Superior temporal gyrus (tissue), 1 donor: ENCODE results near the gene XKR7.

Experiments
- DNase-seq: peaks from one replicate; pipeline ENCODE4 v3.0.0-alpha.2; 2016; ENCODE audit errors: extremely low spot score

Gene XKR7

DNA sequence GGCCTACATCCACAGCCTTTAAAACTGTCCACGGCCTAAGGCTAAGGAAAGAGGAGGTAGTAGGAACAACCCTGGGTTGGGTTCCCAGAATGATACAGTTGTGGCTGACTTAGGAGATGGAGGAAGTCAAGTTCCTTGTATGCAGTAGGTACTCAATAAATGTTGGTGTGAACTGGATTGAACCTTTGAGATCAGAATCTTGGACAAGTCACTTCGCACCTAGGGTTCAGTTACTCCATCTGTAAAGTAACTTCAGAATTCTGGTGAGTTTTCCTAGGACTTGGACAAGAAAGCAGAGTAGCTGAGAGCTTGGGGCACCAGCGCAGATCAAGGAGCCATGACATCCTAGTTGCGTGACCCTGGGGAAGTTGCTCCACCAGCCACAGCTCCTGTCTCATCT lies 9.1 kb downstream of the XKR7 start:
- DNase-seq: no peak

DNA sequence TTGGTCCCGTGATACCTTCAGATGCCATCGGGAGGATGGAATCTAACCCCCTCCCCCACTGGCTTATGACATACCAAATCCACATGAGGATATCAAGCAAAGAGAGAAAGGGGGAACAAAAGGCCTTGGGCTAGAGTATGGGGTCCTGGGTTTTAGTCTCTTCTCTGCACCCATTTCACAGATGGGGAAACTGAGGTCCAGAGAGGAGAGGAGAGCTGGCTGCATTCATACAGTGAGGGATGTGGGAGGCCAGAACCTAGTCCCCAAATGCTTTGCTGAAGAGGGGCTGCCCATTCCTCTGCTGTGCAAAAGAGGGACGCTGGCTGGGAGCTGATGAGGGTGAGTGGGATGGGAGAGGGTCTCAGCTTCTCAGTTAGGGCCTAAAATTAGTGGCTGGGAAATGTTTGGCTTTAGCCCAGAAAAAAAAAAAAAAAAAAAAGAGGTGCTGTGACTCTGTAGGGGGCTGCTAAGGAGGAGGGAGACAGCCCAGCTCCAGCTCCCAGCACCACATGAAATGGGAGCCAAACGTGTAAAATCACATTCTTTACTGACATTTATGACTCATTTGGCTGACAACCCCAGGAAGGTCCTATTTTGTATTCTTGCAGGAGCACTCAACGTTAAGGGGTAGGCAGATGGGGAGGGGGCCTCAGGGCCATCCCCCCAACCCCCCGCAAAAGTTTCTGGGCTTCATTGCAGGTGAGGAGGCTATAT lies 11.9 kb downstream of the XKR7 start:
- no peak for DNase-seq

DNA sequence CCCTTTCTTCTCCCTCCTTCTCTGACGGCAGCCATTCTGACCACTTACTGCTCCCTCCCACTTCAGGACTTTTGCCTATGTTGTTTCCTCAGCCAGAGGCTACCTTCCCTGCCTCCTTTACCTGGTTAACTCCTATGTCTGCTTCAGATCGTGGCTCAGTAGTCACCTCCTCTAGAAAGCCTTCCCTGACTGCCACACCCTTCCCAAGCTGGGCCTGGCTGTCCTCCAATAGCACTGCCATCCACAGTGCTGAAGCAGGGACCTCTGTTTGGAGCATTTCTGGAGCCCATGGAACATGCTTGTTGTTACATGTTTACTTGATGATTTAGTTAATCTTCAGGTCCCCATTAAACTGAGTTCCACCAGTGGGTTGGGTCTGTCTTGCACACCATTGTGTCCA lies 13.8 kb downstream of the XKR7 start:
- no peak for DNase-seq

DNA sequence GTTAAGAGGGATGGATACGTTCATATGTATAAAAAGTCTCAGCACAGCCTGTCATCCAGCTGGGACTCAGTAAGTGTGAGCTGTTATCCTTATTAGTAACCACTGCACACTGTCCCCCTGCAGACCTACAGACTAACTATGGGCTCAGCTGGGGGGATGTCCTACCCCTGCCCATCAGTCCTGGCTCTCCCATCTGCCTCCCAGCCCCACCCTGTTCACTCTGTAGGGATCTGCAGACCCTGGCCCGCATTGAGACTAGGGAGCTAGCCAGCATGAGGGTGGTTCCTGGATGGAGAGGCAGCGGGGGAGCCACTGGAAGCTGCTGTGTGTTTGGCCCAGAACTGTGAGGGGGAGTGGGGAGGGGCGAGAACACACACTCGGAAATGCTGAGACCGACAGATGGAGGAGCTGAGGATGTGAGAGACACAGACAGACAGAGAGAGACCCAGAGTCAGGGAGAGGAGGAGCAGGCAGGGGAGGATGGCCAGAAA lies 17.1 kb downstream of the XKR7 start:
- DNase-seq: no peak

DNA sequence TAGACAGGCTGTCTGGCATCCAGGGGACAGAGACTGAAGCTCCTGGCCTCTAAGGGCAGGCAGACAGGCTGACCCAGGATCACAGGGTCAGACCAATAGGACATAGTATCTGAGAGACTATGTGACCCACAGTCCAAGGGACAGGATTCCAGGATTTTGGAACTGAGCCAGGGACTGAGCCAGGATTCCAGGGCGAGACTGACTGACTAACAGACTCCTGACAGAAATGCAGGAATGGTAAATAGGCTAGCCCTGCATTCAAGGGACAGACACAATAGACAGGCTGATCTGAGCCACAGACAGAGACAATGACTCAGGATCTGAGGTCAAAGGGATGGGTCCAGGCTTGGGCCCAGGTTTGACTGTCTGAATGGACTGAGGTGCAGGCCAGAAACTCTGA lies 19.8 kb downstream of the XKR7 start:
- DNase-seq: no peak

DNA sequence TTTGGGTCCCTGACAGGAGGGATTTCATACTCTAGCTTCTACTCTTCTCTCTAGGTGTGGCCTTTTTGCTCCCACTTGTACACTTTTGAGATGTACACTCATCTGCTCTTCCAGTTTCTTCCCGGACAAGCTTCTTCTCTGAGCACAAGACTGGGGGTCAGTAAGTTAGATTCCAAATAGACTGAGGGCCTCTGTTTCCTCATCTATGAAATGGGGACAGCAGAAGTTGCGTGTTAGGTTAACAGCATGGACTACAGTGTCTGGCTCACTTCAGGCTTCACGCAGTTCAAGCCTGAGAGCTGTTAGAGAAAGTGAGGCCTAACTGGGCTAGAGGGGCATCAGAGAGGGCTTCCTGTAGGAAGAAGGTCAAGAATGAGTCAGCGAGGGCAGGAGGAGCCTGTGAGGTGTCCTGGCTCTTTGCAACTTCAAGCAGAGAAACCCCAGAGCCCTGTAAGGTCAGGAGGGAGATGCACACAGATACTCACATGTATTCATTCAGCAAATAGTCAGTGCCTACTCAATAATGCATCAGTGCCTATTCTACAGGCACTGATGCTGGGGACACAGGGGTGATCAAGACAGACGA lies 20.6 kb downstream of the XKR7 start:
- DNase-seq: no peak

DNA sequence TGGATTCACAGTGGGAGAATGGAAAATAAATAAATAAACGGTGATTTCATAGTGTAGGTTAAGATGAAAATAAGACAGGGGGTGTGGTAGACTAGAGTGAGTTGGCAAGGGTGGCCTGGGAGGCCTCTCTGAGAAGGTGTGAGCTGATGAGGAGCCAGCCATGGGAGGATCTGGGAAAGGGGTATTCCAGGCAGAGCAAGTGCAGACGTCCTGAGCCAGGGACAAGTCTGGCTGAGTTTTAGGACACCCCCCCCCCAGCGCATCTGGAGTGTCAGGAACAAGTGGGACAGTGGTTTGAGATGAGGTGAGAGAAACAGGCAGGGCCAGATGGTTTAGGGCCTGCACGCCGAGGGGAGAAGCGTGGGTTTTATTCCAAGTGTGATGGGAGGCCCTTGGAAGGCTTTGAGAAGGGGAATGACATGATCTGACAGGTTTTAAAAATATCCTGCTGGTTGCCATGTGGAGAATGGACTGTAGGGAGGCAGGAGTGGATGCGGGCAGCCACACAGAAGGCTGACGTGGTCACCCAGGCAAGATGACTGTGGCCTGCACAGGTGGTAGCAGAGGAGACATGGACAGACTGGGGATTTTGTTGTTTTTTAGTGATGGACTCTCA lies 21.2 kb downstream of the XKR7 start:
- no peak for DNase-seq

DNA sequence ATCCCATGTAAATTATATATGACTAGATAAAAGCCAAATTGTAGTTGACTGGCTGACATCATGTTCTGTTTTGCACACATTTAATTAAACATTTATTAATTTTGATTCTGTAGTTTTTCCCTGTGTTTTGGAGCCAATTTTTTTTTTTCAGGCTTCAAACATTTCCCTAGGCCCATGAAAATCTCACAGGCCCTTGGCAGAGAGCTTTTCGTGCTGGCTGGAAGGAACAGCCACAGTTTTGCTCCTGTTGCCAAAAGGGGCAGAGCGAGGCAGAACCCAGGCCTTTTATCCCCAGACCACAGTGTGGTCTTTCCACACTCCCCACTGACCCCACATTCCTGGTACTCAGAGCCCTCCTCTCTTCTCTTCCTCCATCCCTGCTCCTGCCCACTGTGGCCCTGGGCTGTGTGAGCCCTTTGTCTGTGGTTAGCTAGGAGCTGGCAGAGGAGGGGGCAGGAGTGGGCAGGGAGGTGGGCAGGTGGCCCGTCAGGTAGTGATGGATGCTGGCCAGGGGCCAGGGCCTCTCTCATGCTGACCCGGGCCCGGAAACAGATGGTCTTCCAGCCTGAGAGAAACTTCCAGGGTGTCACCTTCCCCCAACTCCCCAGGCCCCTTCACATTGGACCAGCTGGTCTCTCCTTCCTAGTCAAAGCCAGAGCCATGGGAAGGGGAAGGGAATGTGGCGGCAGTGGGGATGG lies 22.8 kb downstream of the XKR7 start:
- no peak for DNase-seq

DNA sequence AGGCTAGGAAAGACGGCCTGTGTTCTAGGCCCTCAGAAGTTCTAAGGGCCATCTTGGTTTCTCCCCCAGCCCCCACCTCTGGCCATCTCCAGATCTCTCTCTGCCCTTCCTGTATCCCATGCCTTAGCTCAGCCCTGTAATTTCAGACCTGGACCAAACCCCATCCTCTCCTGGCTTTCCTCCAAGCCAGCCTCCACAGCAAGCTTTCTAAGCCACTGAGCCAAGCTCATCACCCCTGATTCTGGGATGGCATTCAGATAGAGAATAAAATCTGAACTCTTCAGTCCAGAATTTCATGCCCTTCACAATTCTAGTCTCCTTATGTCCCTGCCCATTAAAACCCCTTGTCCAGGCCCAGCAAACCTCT lies 23.4 kb downstream of the XKR7 start:
- DNase-seq: no peak

DNA sequence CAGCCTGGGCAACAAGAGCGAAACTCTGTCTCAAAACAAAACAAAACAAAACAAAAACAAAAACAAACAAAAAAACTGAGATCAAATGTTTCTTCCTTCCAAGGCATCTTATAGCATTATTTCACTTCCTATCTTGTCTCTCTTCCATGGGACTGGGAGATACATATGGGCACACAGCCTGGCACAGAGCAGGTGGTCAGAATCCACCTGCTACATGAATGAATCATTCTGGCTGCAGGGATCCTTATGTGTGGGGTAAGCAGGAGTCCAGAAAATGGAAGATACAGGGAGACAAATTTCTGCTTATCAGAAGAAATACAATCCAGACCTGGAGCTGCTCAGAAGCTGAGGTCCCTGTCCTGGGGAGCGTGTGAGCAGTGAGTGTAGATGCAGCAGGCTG lies 24.1 kb downstream of the XKR7 start:
- DNase-seq: no peak

DNA sequence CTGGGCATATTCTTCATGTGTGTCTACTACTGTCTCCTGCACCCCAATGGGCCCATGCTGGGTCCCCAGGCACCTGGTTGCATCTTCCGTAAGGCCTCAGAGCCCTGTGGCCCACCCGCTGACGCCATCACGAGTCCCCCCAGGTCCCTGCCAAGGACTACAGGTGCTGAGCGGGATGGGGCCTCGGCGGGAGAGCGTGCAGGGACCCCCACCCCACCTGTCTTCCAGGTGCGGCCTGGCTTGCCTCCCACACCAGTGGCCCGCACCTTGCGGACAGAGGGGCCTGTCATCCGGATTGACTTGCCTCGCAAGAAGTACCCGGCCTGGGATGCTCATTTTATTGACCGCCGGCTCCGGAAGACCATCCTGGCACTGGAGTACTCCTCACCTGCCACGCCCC lies 29.0 kb downstream of the XKR7 start:
- no peak for DNase-seq

DNA sequence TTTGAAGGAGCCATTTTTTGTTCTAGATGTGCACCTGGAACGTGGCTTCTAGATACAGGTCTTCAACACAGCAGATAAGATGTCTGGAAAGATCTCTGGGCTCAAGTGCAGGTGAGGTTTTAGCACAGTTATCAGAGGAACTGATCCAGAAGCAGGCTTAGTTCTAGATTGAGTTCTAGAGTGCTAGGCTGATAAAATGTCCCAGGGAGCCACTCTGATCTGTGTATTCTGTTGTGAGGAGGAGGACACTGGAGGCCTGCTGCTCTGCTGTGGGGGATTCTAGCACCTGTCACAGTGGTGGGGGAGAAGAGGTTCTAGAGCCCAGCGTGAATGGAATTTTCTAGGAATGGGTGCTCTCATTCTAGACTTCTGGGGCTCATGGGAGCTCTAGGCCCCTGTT lies 30.3 kb downstream of the XKR7 start:
- DNase-seq: no peak

DNA sequence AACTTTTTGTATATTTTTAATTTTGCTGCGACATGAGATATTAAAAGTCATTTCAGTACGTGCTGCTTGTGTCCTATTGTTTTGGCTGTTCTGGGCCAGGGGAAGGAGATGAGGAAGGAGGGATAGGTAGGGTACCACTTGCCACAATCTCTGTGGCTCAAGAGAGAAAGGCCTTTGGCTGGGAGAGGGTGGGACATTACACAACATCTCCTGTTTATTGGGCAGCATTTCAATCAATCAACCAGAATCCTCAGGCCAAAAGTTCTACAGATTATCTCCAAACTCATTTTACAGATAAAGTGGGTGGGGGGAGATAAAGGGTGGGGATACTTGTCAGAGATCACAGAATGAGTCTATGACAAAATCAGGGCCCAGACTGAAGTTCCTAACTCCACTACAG lies 35.4 kb downstream of the XKR7 start:
- no peak for DNase-seq

DNA sequence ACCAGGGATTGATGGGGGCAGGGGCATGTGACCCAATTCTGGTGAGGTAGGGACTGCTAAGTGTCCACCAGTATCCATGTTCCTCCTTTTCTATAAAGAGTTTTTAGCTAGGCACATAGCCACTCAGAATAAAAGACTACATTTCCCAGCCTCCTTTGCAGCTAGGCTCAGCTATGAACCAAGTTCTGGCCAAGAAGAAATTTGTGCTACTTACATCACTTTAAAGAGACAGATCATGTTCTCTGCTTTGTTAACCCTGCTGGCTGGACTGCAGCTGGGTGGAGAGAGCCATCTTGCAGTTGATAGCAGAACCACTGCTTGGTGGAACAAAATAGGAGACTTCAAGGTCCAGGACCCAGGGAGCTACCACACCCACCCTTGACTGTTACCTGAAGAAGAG lies 37.0 kb downstream of the XKR7 start:
- DNase-seq: no peak

DNA sequence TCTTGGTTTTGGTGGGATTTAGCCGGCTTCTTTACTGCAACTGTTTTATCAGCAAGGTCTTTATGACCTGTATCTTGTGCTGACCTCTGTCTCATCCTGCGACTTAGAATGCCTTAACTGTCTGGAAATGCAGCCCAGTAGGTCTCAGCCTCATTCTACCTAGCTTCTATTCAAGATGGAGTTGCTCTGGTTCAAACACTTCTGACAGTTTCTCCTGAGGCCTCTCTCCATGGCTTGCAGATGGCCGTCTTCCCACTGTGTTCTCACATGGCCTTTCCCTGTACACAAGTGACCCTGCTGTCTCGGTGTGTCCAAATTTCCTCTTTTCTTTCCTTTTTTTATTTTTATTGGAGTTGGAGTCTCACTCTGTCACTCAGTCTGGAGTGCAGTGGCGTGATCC lies 38.1 kb downstream of the XKR7 start:
- no peak for DNase-seq

DNA sequence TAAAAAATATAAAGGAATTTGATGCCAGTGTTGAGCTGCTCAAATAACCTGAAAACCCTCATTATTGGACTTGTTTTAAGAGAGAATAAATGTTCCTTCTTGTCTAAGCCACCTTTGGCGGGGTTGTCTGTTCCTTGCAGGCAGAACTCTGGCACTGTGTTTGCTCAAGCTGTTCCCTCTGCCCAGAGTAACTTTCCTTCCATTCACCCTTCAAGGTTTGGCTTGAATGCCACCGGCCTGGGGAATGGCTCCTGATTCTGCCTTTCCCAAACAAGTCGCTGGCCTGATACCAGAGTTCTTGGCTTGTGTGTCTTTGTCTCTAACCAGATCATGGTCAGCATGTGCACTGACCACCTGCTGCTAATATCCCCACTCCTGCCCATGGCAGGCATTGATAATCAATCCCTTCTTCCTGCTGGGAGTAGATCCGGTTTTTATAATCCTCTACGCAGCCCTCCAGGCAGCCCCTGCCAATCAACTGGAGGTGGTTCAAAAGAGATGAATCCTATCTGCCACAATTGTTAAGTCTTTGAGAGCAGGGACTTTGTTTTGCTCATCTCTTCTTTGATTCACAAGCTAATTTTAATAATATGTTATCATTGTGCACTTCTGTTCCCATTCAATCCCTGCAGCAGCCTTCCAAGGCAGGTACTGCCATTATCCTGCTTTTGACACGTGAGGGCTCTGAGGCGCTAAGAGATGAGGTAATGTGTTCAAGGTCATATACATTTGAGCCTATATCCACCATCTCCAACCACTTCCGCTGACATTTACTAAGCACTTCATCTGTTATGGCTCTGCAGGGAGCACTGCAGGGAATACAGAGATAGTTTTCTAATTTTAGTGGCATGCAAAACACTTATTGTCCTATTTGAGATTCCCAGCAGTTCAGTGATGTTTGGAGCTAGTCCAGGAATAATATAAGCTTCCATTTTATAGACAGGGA lies 39.2 kb downstream of the XKR7 start:
- no peak for DNase-seq

DNA sequence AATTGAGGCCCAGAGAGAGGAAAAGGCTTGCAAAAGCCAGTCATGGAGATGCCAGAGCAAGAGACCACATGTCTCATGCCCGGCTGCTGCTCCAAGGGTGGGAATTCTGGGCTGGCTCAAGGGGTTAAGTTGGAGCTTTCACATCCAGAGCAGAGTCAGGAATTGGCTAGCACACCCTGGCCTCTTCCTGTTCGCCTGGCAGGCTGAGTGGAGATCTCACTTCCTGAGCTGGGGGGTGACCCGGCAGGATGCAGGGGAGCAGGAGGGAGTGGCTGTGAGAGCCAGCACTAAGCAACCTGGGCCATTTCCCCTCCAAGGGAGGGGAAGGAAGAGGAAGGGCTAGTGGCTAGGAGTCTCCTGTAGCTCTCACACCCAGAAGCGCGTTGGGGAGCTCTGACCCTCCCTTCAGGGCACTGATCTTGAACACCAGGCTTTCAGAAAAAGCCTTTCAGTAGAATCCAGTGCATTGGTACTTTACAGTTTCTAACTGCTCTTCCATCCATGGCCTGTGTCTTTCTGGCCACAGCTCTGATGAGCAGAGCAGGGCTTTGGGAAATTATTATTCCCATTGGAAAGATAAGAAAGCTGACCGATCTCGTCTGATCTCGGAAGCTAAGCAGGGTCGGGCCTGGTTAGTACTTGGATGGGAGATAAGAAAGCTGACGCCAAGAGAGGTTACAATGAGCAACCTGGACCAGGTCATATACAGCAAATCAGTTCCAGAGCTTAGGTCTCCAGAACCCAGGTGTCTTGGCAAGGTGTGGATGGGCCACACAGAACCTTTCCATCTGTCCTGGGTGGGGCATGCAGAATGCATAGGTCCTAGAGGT lies 40.1 kb downstream of the XKR7 start:
- no peak for DNase-seq

DNA sequence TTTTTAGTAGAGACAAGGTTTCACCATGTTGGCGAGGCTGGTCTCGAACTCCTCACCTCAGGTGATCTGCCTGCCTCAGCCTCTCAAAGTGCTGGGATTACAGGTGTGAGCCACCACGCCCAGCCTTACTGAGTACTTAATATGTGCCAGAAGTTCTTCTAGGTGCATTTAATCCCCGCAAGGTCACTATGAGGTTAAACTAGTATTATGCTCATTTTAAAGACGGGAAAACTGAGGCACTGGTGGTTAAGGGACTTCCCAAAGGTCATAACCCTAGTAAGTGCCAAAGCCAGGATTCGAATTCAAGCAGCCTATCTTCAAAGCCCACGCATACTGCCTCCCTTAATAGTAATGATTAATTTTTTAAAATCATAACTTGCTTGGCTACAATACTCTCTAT lies 41.6 kb downstream of the XKR7 start:
- DNase-seq: no peak

DNA sequence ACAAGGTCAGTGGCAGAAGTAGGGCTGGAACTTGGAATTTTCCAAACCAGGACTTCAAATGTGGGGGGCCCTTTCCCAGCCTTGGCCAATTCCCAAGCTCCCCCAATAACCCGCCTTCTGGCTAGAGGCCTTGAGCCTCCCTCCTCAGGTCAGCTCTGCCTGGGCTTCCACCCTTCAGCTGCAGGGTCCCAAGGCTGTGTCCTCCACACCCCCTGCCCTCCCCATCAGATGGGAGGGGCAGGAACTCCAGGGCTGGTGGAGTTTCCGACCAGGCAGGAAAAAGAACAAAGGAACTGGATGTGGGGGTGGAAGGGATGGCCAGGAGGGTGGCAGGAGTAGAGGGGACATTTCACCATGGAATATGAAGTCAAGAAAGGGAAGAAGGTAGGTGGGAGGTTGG lies 42.1 kb downstream of the XKR7 start, which contains the start of gene CCM2L:
TSS of gene CCM2L (plus strand) at position 338 of the 400 bp plus-strand sequence. CDS start at position 355, 17 bp downstream.
- DNase-seq: no peak

DNA sequence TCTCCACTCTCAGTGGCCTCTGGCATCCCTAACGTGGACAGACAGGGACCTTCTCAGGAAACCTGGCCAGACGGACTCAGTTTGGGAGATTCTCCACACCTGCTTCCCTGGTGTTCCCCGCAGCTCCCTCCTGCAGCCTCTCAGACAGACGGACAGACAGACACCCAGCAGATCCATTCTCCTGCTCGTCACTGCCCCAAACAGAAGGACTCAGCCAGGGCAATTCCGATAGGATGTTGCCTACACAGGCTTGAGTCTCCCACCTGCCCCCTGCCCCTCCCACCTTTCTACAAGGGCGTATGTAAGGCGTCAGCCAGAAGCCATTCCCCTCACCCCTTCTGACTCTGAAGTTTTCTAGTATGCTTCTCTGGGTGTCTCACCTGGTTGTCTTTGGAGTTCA lies 42.7 kb downstream of the XKR7 start:
- no peak for DNase-seq
